HG03095 (cell line): Measurements from ENCODE around the gene RNF208.
"Not testable (repeated sequence)": the region's sequence is repeated elsewhere in the genome, so short reads cannot be mapped to it uniquely, and the experiment has no call there.

Experiments used
- ATAC-seq: cut with Tn5 transposase; IDR thresholded peaks from one replicate; pipeline ENCODE4 v1.9.1; 2021; ENCODE audit warnings: moderate library complexity; ENCODE audit not compliant: unreplicated experiment

RNF208 gene

GRCh38 chr9:137253717-137254623 is 31.9 kb upstream of the RNF208 start:
- no peak for ATAC-seq

DNA sequence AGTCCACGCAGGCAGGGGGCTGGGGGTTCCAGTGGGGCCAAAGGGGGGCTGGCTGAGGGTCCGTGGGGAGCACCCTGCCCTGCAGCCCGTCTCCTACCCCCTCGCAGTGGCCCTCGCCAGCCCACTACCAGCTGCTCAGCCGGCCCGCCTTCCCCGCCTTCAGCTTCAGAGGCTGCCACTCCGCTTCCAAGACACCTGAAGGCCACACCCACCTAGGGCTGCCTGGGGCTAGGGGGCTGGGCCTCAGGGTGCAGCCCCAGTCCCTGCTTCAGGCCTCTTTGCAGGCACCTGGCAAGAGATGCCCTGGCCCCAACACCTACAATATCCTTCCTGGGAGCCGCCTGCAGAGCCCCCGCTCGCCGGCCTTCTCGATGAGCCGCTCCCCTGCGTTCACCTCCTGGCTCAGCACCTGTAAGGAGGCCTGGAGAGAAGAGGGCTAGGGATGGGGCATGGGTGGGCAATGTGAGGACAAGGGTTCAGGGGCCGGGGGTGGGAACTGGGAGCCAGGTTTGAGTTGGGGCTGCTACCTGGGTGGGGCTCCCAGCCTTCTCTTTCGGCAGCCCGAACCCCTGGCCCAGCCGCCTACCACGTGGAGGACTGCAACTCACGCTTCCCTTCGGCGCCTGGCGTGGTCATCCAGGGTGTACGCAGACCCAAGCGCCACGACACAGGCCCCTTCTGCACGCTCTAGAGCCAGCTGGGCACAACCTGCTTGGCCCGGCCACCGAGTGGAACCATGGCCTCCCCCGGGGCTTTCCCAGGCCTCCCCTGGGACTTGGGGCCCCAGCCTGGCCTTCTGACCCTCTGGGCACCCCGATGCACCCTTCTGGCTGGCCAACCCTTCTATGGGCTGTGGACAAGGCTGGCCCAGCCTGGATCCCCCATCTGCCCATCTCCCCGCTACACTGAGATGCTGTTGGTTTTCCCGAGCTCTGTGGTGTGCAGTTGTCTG is 30.8 kb upstream of the RNF208 start:
- ATAC-seq, result no peak

- no peak for ATAC-seq
Measured at GRCh38 chr9:137251490-137252268, 29.6 kb upstream of the RNF208 start.

GRCh38 chr9:137251194-137251461 is 29.1 kb upstream of the RNF208 start, which contains the start of gene STPG3:
Gene STPG3 (plus strand): TSS chr9:137251286. CDS start chr9:137251287, 1 bp downstream.
- no peak for ATAC-seq

DNA sequence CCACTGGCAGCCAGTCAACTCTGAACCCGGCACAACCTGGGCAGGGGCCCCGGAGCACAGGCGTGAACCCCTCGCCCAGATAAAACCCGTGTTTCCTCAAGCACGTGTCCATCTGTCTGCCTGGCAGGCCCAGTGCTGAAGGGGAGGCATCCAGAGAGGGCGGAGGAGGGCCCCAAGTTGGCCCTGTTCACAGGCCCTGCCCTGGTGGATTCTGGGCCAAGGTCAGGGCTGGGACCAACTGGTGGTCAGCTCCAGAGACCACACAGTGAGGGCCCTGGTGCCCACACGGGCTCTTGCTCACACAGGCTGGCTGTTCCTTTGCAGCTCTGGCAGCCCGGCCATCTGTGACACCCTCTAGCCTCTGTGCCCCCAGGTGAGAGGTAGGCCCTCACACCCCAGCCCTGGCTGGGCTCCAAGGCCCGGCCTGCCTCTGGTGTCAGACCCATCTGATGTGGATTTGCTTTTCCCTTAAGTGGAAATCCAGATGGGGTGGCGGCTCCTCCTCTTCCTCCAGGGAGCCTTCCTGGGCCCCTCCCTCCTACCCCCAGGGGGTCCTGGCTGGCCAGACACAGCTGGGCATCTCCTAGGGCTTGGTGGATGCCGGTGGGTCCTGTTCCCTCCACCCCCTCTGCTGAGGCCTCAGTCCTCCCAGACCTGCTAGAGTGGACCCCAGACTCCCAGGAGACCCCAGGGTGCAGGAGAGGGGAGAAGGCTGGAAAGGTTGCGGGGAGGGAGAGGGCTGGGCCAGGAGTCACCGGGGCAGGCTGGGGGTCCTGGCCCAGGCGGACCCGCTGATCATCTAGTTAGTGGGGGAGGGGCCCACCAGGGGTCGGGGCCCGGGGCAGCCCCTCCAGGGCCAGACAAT is 28.5 kb upstream of the RNF208 start:
- no peak for ATAC-seq

GRCh38 chr9:137247916-137248175 is 25.8 kb upstream of the RNF208 start:
- no peak for ATAC-seq

DNA sequence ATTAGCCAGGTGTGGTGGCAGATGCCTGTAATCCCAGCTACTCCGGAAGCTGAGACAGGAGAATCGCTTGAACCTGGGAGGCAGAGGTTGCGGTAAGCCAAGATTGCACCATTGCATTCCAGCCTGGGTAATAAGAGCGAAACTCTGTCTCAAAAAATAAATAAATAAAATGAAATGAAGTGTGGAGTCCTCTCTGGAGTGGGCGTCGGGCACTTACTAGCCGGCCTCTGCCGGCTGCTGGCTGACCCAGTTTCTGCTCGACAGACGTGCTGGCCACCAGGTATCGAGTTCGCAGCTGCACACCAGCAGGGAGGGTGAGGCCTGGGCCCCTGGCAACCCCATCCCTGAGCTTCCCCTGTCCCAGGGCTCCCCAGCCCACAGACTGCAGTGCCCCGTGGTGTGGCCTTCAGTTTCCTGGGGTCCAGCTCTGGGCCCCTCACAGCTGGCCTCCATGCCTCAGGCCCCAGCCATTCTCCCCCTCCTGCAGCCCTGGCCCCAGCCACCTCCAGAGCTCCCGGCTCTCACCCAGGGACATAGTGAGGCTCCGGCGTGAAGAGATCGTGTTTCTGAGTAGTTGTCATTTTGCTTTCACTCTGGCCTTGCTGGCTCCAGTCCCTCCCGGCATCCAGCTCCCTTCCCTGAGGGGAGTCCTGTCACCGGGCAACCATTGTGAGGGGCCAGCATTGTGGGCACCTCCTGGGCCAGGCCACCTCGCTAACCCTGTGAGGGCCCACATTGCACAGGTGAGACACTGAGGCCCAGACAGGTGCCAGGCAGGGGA is 25.3 kb upstream of the RNF208 start:
- ATAC-seq, result no peak

GRCh38 chr9:137245450-137246421 is 23.7 kb upstream of the RNF208 start:
- ATAC-seq, result no peak

DNA sequence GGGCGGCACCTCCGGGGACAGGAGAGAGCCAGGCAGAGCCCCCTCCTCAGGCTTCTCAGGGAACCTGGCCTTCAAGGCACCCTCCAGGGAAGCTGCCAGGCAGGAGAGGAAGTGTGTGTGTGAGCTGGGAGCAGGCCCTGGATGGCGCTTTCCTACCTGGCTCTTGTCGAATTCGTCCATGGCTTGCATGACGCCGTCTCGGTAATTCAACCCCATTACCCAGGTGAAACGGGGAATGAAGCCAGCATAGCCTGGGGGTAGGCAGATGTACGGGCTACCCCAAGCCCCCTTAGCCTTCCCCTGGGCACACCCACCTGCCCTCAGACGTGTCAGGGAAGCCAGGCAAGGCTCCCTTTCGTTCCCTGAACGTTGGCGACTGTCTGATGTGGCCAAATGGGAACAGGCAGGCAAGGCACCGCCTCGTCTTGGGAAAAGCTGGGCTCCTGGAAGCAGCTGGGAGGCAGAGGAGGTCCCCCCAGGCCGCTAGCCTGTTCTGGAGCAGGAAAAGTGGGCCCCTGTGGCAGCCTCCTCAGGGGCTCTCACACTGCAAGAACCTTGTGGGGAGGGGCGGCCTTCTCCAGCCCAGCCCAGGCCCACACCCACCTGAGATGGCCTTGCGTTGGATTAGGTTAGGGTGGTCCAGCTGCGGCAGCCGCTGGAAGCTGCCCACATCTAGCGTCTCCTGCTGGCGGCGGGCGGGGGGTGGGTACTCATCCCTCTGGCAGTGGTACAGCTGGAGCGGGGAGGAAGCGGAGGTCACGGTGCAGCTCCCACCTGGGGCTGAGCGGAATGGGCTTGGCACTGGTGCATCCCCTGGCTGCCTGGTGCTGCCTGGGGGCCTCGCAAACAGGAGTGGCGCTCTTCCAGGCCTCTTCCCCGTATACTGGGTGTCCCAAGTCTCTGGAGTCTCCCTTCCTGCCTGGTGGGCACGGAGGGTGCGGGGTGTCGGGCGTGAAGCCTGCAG is 22.7 kb upstream of the RNF208 start:
- no peak for ATAC-seq

DNA sequence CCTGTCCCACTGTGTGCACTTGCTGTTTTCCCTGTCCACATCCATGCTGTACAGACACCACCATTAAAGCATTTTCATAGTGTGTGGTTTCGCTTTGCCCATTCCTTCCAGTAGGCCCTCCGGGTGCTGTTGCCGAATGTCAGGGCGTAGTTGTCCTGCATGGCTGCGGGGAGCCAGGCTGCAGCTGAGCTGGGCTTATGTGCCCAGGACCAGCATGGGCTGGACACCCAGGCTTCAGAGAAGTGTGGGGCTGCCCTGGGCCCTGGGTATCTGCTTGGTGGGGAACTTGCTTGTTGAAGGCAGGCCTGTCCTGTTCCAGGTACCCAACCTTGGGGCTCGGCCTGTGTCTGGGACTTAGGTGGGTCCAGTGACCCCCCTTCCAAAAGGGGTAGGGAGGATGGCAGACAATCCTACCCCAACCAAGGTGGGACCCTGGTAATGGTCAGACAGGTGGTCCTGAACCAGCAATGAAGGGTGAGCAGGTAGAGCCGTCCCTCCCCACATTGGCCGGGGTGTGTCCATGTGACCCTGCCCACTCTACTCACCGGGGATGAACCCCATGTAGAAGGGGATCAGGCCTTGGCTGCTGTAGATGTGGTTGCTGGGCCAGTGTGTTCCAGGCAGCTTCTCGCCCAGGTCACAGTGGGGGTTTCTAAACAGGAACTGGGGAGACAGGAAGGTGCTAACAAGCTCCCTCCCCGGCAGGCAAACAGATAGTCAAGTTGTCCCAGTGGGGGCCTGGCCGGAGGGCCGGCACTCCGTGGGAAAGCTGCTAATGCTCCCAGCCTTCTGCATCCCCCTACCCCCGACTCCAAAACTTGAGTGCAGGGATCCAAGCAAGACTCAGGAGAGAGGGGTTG is 21.8 kb upstream of the RNF208 start:
- no peak for ATAC-seq

- not testable (repeated sequence) for ATAC-seq
Measured at GRCh38 chr9:137243266-137243625, 21.2 kb upstream of the RNF208 start.

DNA sequence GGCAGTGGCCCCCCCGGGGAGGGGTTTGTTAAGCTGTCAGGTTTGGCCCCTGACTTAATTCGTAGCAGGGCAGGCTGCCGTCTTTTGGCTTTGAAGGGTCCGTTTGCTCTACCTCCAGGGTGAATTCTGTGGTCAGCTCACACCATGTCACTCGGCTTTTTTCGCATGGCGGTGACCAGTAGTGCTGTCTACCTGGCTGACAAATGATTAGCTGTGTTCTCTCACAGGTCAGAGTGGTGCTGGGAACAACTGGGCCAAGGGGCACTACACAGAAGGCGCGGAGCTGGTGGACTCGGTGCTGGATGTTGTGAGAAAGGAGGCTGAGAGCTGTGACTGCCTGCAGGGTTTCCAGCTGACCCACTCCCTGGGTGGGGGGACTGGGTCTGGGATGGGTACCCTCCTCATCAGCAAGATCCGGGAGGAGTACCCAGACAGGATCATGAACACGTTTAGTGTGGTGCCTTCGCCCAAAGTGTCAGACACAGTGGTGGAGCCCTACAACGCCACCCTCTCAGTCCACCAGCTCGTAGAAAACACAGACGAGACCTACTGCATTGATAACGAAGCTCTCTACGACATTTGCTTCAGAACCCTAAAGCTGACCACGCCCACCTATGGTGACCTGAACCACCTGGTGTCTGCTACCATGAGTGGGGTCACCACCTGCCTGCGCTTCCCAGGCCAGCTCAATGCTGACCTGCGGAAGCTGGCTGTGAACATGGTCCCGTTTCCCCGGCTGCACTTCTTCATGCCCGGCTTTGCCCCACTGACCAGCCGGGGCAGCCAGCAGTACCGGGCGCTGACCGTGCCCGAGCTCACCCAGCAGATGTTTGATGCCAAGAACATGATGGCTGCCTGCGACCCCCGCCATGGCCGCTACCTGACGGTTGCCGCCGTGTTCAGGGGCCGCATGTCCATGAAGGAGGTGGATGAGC is 20.5 kb upstream of the RNF208 start:
- no peak for ATAC-seq

GRCh38 chr9:137241490-137242268 is 19.6 kb upstream of the RNF208 start:
- ATAC-seq, result no peak

- peak; percentile 53 for ATAC-seq
Measured at GRCh38 chr9:137240841-137241489, 18.9 kb upstream of the RNF208 start, which contains the start of gene TUBB4B. Gene TUBB4B (plus strand): TSS chr9:137241287. CDS start chr9:137241361, 74 bp downstream.
